Renal cortical epithelial cell (primary cell): ENCODE data around the gene ARHGAP8. TPM values are rescaled to one million over a fixed set of nuclear protein-coding genes. Genes with fewer than 3 reads are reported as not detected.
A peak's percentile ranks its signal among the peaks of the same experiment; 100 is the strongest.
"Not testable (repeated sequence)": the region's sequence is repeated elsewhere in the genome, so short reads cannot be mapped to it uniquely, and the experiment has no call there.

ENCODE experiments used
- DNase-seq: peaks from one replicate; pipeline ENCODE4 v3.0.0-alpha.2; 2011; ENCODE audit warnings: low read depth
- total RNA-seq: library from RNA; depleted of rRNA; stranded (reverse); fragments of >200 nt; gene quantifications from 2 replicates; pipeline ENCODE4 v1.2.3, GENCODE V29; 2014

Gene ARHGAP8
- total RNA-seq, 1 donor from 2014 or later, result 5.3 TPM

GRCh38 chr22:44773082-44773481 is 20.7 kb downstream of the ARHGAP8 start:
- no peak for DNase-seq

GRCh38 chr22:44775862-44776261 is 23.5 kb downstream of the ARHGAP8 start:
- no peak for DNase-seq

GRCh38 chr22:44776605-44777363 is 24.4 kb downstream of the ARHGAP8 start:
- peak; percentile 35 for DNase-seq

GRCh38 chr22:44777364-44777755 is 25.0 kb downstream of the ARHGAP8 start:
- peak; percentile 43 for DNase-seq

- DNase-seq, result no peak
Observed at GRCh38 chr22:44780876-44781449, 28.6 kb downstream of the ARHGAP8 start.

- no peak for DNase-seq
Observed at GRCh38 chr22:44782363-44782963, 30.1 kb downstream of the ARHGAP8 start.

- no peak for DNase-seq
Observed at GRCh38 chr22:44783091-44783490, 30.7 kb downstream of the ARHGAP8 start.

- no peak for DNase-seq
Observed at GRCh38 chr22:44783581-44783980, 31.2 kb downstream of the ARHGAP8 start.

- no peak for DNase-seq
Observed at GRCh38 chr22:44786136-44786535, 33.8 kb downstream of the ARHGAP8 start.

GRCh38 chr22:44786610-44787009 is 34.2 kb downstream of the ARHGAP8 start:
- no peak for DNase-seq

GRCh38 chr22:44787832-44788231 is 35.5 kb downstream of the ARHGAP8 start:
- no peak for DNase-seq

- no peak for DNase-seq
Observed at GRCh38 chr22:44793106-44793505, 40.7 kb downstream of the ARHGAP8 start.

- no peak for DNase-seq
Observed at GRCh38 chr22:44793506-44794172, 41.3 kb downstream of the ARHGAP8 start.

- DNase-seq, result no peak
Observed at GRCh38 chr22:44795701-44796630, 43.6 kb downstream of the ARHGAP8 start.

- DNase-seq, result no peak
Observed at GRCh38 chr22:44797181-44797725, 44.9 kb downstream of the ARHGAP8 start.

GRCh38 chr22:44799077-44799945 is 46.9 kb downstream of the ARHGAP8 start:
- DNase-seq, result no peak

GRCh38 chr22:44799946-44800634 is 47.7 kb downstream of the ARHGAP8 start:
- DNase-seq, result not testable (repeated sequence)

GRCh38 chr22:44801476-44801875 is 49.1 kb downstream of the ARHGAP8 start:
- no peak for DNase-seq

- no peak for DNase-seq
Observed at GRCh38 chr22:44802071-44802700, 49.8 kb downstream of the ARHGAP8 start.
